IPS DF 4.7 (cell line): Measurements from ENCODE around the gene DCHS2.

Experiments
- DNase-seq: peaks from one replicate; pipeline ENCODE4 v3.0.0-alpha.2; 2013; ENCODE audit warnings: low spot score; ENCODE audit errors: extremely low read depth

The DCHS2 gene

GRCh38 chr4:154399259-154399974 is 92.2 kb downstream of the DCHS2 start:
- DNase-seq = no peak

GRCh38 chr4:154390324-154390723 is 101.3 kb downstream of the DCHS2 start:
- DNase-seq = no peak

DNA sequence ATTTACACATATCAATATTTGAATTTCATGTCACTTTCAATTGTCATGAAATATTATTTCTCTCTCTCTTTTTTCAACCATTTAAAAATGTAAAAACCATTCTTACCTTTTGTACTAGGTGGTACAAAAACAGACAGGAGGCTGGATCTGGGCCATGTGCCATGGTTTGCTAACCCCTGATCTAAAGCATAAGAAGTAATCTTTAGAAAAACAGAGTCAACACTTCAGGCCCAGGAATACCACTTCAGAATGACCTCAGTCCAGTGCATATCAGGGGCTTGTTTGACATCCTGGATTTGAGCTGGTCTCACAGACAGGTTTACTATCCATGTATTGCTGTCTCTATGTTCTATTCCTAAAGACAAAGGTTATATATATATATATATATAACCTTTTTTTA is 102.5 kb downstream of the DCHS2 start:
- DNase-seq = no peak

DNA sequence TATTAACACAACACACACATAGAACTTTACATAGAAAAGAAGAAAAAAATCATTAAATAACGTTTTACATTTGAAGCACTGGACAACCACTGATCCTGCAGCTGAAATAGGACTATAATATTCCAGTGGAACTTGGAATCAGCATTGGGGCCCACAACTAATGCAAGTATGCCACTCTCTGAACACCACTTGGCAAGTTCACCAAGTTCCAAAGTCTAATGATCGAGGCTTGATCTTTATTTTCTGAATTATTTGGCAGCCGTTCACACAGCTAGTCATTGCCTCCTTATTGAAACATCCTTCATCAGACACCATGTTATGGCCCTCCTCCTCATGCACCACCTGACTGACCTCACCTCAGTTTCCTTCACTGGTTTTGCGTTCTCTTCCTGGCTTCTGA is 107.6 kb downstream of the DCHS2 start:
- DNase-seq = no peak

- no peak for DNase-seq
Observed at GRCh38 chr4:154376486-154376885, 115.1 kb downstream of the DCHS2 start.

- no peak for DNase-seq
Observed at GRCh38 chr4:154368060-154368459, 123.5 kb downstream of the DCHS2 start.

DNA sequence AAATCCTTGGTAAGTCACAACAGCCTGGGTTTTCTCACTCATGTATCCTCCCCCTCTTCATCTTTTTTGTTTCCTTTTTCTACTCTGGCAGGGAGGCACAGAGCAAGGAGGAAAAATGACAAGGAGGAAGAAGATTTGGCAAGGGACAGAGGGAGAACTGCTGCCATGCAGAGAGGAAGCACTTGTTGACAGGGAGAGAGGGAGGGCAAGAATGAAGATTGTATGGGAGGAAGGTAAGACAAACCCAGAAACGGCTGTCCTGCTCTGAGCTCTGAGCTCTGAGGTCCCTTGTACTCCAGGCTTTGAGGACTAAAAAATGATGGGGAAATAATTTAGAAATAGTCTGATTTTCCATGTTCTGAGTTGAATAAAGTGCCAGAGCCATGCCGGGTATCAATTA is 123.9 kb downstream of the DCHS2 start:
- no peak for DNase-seq

DNA sequence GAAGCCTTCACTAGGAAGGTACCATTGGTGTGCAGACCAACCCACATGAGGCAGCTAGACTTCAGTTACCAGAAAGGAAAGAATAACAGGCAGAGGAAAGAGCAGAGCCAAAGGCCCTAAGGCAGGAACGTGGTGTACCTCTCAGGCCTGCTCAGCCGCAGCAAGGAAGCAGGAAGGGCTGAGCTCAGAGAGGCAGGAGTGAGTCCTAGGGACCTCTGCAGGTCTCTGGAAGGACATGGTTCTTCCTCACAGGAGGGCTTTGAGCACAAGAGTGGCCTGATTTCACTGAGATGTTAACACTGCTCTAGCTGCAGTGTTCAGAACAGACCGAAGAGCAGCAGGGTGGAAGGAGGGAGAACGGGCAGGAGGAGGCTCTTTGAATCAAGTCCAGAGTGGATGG is 124.6 kb downstream of the DCHS2 start:
- DNase-seq = no peak

DNA sequence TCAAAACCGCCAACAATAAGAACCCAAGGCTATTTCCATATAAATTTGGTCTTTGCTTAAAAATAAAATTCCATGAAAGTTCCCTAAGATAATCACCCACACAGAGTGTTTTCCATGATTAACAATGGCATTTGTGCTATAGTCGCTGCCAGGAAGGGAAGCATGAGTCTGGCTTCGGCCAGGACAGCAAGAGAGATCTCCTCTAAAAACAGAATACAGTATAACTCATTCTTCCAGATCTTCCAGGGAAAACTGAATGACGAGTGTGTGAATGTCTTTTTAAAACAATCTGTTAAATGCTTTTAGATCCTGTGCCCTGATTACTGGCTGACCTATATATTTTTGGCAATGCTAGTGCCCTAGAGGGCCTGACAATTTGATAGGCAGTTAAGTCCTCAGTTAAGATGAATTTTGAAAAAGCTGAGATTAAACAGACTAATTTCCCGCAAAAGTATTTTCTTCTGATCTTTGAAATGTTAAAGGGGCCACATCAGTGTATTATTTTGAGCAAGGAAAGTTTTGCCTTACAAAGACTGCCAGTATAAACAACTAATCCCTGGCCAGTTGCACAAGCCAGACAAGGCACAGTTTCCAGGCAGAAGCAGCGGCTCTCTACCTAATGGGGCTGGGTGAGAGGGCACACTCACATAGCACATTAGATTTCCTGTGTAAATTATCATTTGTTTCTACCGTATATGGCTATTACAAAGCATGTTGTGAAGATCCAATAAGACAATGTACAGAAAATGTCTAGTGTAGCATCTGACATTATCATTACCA is 127.3 kb downstream of the DCHS2 start:
- DNase-seq = no peak

DNA sequence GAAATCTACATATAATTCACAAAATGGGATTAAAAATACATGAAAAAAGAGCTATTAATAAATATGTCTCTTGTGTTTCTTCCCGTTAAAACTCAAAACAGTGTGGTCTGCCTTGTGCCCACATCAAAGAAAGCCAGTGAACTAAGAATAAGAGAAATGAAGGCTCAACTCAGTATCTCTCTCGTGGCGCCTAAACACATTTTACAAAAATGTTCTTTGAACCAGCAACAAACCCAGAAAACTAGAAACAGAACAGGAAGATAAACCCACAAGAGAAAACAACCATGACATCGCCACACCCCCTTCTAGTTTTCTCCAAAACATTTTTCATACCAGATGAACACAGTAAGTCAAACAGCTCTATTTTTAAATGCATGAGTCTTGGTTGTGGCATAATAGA is 130.1 kb downstream of the DCHS2 start:
- DNase-seq = no peak

GRCh38 chr4:154360491-154360890 is 131.1 kb downstream of the DCHS2 start:
- no peak for DNase-seq

DNA sequence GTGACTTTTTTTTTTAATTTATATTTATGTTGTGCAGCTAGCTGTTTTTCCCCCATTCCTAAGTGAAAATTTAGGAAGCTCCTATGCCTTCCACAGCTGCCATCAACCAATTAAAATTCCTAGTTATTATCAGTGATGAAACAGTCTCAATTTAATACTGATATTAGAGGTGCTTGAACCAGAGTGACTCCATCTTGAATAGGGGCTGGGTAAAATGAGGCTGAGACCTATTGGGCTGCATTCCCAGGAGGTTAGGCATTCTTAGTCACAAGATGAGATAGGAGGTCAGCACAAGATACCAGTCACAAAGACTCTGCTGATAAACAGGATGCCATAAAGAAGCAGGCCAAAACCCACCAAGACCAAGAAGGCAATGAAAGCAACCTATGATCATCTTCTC is 136.7 kb downstream of the DCHS2 start:
- no peak for DNase-seq

- no peak for DNase-seq
Observed at GRCh38 chr4:154349829-154350228, 141.8 kb downstream of the DCHS2 start.

DNA sequence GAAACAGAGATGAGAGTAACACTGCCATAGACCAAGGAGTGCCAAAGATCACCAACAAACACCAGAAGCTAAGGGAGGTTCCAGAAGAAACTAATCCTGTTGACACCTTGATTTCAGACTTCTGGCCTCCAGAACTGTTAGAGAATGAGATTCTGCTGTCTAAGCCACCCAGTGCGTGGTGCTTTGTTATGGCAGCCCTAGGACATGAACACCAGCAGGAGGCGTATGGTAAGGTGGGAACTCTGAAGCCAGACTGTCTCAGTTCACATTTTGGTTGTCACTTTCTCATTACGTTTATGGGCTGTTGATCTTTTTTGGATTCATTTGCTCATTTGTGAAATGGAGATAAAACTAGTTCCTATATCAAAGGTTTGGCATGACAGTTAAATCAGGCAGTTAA is 142.9 kb downstream of the DCHS2 start:
- DNase-seq = no peak

DNA sequence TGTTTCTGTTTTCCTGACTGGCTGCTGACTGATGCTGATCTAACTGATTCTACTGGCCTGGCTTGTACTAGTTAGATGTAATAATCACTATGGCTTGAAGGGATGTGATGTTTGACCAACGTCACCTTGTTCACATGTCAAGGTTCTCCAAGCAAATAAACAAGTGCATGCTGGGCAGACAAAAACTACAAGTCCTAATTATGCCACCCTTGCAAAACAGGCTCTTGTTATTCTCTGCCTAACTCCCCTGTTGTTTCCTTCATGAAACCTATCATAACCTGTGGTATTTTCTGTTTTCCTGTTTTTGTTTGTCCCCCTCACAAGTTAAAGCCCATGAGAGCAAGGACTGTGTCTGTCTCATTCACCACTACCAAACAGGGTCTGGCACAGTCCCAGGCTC is 146.2 kb downstream of the DCHS2 start:
- no peak for DNase-seq

DNA sequence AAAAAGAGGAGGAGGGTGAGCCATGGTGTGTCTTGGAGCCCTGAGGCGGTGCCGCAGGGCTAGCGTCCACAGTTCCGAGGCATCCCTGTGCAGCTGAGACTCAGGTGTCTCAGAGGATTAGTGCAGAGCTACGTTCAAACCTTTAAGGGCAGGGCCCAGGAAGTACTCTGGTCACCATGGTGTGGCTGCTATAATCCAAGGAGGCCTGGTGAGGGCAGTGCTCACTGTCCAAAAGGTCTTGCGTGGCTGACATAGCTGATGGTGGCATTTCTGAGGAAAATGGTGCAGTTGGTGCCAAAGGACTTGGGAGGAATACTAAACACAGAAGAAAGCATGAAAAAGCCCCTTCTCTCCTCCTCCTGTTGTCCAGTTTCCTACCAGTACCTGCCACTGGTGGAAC is 146.9 kb downstream of the DCHS2 start:
- DNase-seq = no peak

GRCh38 chr4:154343651-154344050 is 147.9 kb downstream of the DCHS2 start:
- DNase-seq = no peak

DNA sequence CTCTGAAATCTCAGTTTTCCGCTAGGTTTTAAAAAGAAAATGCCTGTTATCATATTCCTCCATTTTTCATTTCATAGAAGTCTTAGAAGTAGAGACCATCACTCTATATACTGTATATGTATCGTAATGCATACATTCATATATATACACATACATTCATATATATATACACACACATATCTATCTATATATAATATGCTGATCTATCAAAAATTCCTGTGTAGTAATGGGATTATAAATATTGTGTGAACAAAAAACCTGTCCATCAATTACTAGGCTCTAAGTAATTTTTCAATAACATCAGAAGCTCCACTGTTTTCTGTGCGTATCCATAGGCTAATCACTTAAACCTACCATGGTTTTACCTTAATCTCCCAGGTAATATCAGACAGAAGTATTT is 150.2 kb downstream of the DCHS2 start:
- no peak for DNase-seq

- no peak for DNase-seq
Observed at GRCh38 chr4:154335588-154335987, 156.0 kb downstream of the DCHS2 start.

DNA sequence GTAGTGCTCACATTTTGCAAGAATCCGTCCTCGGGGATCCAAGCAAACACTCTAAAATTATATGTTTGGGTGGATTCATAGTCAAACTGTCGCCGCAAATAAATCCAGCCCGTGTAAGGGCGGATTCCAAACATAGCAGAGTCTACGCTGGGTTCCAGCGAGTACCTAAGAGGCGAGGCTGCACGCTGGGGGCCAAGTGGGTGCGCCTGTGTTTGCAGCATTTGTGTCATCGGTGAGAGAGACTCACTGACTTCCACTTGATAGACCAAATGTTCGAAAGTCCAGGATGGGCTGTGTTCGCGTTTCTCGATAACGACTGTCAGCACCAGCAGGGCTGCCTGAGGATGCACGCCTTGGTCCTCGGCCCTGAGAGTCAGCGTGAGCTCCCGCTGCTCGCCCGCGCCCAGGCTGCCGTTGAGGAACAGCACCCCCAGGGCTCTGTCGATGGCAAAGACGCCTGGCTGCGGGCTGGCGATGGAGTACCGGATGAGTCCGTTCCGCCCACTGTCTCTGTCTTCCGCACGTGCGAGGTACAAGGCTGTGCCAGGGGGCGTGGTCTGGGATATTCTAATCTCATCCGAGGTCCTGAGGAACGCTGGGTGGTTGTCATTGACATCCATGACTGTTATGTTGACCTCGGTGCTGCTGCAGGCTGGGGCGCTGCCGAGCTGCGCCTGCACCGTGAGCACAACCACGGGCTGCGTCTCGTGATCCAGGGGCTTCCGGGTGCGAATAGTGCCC is 158.7 kb downstream of the DCHS2 start:
- DNase-seq = no peak

DNA sequence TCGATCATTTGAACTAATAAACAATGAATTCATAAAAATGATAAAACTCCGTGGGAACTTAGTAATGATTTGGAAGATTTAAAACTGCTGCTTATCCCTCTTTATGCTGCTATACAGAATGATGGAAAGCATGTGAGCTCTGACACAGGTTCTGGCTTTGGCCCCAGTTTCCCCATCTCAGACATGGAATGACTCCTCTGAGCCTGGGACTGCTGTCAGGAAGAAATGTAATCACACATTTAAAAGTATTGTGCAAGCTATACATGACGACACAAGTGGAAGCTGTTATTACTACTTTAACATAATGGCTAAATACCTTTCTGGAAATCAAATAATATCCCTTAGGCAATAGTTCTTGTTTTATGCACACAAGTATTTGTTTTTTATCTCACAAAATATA is 161.7 kb downstream of the DCHS2 start:
- DNase-seq = no peak

DNA sequence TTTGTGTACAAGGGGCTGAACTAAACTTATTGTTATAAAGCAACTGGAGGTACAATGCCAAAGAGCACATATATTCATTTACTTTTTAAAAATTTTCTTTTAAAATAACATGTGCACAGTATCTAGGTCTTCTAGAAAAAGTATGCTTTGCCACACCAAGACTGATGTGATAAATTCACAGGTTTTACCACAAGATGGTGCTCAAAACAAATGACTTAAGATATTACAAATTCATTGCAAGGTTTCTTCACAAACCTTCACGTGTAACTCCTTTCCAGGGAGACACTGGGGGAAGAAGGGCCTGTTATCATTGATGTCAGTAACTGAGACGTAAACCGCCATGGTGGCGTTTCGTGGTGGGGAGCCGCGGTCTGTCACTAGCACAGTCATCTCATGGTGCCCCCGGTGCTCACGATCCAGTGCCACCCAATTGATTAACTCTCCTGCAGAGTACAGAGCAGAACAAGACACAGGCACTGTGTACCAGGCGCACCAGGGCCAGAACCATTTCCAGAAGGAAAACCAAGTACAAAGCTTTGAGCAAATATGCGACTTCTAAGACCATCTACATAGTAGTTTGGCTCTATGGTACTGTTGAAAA is 162.2 kb downstream of the DCHS2 start:
- DNase-seq = no peak
